Measurements from ENCODE around the gene MKNK2. TPM values are rescaled to one million over a fixed set of nuclear protein-coding genes. Genes with fewer than 3 reads are reported as not detected.

Gene MKNK2
- total RNA-seq, 1 experiment from 2014 or later = 96.8 TPM

GRCh38 chr19:2044709-2045500, 6.1 kb downstream of the MKNK2 start:
- Histone ChIP-seq H3K36me3 (ENCODE audit: low read depth, low read length) (peaks cover 2% of the 10 kb centered on the region; the same call in 1 of the 2 replicates), H3K4me2 (ENCODE audit: low read length) (no peak overlapping the region), H2AFZ (ENCODE audit: low read length) (no peak overlapping the region), H3K27ac (ENCODE audit: low read length) (no peak overlapping the region), H3K4me3 (ENCODE audit: low read length) (no peak overlapping the region), H3F3A (ENCODE audit: low read length, unreplicated experiment) (no peaks in the 10 kb centered on the region), H3K9me2 (replicated peaks; ENCODE audit: low read length) (no peaks in the 10 kb centered on the region), H3K9me3 (ENCODE audit: low read length) (no peaks in the 10 kb centered on the region), H3K27me3 (ENCODE audit: low read length) (no peaks in the 10 kb centered on the region), H3K79me2 (ENCODE audit: low read length) (peaks cover 44% of the 10 kb centered on the region), H3K9ac (ENCODE audit: low read length) (no peak overlapping the region), H4K20me1 (ENCODE audit: low read length) (peaks cover 31% of the 10 kb centered on the region), H3K4me1 (ENCODE audit: insufficient read depth, low read length) (peaks cover 24% of the 10 kb centered on the region)
- TF ChIP-seq CTCF (conservative IDR thresholded peaks at IDR 0.05; ENCODE audit: low read depth, low read length) (no peak), EZH2phosphoT487 (IDR thresholded peaks at IDR 0.05; ENCODE audit: borderline replicate concordance, low read length) (no peak), EZH2 (IDR thresholded peaks at IDR 0.05; ENCODE audit: low read length, unreplicated experiment) (no peak)
- POLR2A ChIA-PET (ENCODE audit: unreplicated experiment) = no interaction called here
- intact Hi-C loops (cut with micrococcal nuclease) = no loop called here
- DNase-seq (no peak), ATAC-seq (no peak)
- no TSS peak for BruUV-seq (replicated peaks)
- CTCF ChIA-PET = no interaction called here

GRCh38 chr19:2043961-2044708, 6.9 kb downstream of the MKNK2 start:
- TF ChIP-seq EZH2 (IDR thresholded peaks at IDR 0.05; ENCODE audit: low read length, unreplicated experiment) (no peak), EZH2phosphoT487 (IDR thresholded peaks at IDR 0.05; ENCODE audit: borderline replicate concordance, low read length) (no peak), CTCF (conservative IDR thresholded peaks at IDR 0.05; ENCODE audit: low read depth, low read length) (no peak)
- H3K9me3 ChIP-seq (ENCODE audit: low read length) = no peaks in the 10 kb centered on the region
- ChIA-PET CTCF (no interaction called here), POLR2A (ENCODE audit: unreplicated experiment) (no interaction called here)
- no peaks in the 10 kb centered on the region for H3K27me3 ChIP-seq (ENCODE audit: low read length)
- BruUV-seq (replicated peaks) = no TSS peak
- H3K4me2 ChIP-seq (ENCODE audit: low read length) = no peak overlapping the region
- H3K79me2 ChIP-seq (ENCODE audit: low read length) = peaks cover 36% of the 10 kb centered on the region
- intact Hi-C loops (cut with micrococcal nuclease) = no loop called here
- H3K4me1 ChIP-seq (ENCODE audit: insufficient read depth, low read length) = peaks cover 18% of the 10 kb centered on the region
- ATAC-seq (no peak), DNase-seq (no peak)
- peaks cover 23% of the 10 kb centered on the region for H4K20me1 ChIP-seq (ENCODE audit: low read length)
- no peaks in the 10 kb centered on the region for H3F3A ChIP-seq (ENCODE audit: low read length, unreplicated experiment)
- H2AFZ ChIP-seq (ENCODE audit: low read length) = no peak overlapping the region
- peaks cover 2% of the 10 kb centered on the region; the same call in 1 of the 2 replicates for H3K36me3 ChIP-seq (ENCODE audit: low read depth, low read length)
- no peak overlapping the region for H3K4me3 ChIP-seq (ENCODE audit: low read length)
- no peak overlapping the region for H3K9ac ChIP-seq (ENCODE audit: low read length)
- H3K9me2 ChIP-seq (replicated peaks; ENCODE audit: low read length) = no peaks in the 10 kb centered on the region
- no peak overlapping the region for H3K27ac ChIP-seq (ENCODE audit: low read length)
